GM19438 (cell line): ENCODE measurements around the gene GBP6.
A peak's percentile ranks its signal among the peaks of the same experiment; 100 is the strongest.
"Not testable (repeated sequence)": the region's sequence is repeated elsewhere in the genome, so short reads cannot be mapped to it uniquely, and the experiment has no call there.

Source experiments
- ATAC-seq: cut with Tn5 transposase; IDR thresholded peaks from one replicate; pipeline ENCODE4 v1.9.1; 2021; ENCODE audit warnings: low read depth; ENCODE audit not compliant: unreplicated experiment

The GBP6 gene

GRCh38 chr1:89363638-89364536 is at the start of gene GBP6:
Gene GBP6 (plus strand): TSS chr1:89364059. CDS start chr1:89368552, 4,493 bp downstream.
- ATAC-seq, result no peak

DNA sequence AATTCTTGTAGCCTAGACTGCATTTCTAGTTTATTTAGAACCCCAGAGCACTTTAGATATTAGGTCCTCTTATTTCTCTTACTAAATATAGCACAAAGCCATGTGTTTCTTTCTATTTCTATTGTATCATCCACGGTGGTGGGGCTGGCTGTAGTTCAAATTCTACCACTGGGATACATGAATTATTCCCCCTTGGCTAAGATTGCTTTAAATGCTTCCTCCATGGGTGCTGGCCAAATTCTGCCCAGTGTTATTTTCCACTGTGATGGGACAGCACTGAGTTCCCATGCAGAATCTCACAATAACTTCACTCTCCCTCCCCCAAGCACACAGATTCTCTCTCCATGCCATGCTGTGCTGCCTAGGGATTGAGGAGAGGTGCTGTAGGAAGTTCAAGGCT is 41.5 kb upstream of the GBP6 start:
- no peak for ATAC-seq

GRCh38 chr1:89331890-89332289 is 32.0 kb upstream of the GBP6 start:
- no peak for ATAC-seq

DNA sequence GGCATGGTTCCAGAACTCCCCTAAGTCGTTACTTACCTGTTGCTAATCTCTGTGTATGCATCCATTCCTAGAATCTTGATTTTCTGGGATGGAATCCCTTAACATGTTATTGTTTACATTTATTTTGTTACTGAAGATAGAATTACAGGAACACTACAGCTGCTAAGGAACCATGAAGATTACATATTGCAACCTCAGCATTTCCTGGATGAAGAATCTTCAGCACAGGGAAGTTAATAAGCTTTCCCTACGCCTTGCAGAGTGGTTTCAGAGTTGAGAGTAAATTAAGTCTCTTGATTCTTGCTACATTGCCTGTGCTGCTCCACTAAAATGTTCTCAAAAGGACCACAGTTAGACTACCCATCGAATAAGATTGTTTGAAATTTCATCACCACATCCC is 31.4 kb upstream of the GBP6 start:
- no peak for ATAC-seq

DNA sequence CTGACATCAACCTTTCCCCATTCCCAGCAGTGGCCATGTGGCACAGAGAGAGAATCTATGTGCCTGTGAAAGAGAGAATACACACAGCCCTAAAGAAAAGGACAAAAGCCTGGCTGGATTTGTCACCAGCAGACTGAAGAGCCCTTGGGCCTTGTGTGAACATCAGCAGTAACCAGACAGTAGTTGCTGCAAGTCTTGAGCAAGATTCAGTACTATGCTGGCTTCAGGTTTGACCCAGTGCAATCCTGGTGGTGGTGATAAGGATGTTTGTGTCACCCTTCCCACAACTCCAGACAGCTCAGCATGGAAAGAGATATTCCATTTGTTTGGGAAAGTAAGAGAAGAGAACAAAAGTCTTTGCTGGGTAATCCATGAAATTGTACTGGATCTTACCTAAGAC is 28.4 kb upstream of the GBP6 start:
- no peak for ATAC-seq

DNA sequence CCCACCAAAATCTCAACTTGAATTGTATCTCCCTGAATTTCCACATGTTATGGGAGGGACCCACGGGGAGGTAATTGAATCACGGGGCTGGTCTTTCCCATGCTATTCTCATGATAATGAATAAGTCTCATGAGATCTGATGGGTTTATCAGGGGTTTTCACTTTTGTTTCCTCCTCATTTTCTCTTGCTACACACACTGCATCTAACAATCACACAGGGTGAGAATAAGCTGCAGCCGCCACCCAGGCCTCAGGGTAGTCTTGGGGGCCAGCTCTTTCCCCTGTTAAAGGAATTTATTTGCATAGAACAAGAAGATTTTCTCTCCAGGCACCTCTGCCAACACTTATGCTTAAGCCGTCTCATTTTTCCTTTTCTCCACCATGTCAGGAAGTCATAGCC is 26.0 kb upstream of the GBP6 start:
- no peak for ATAC-seq

- no peak for ATAC-seq
Observed at GRCh38 chr1:89339039-89339438, 24.8 kb upstream of the GBP6 start.

DNA sequence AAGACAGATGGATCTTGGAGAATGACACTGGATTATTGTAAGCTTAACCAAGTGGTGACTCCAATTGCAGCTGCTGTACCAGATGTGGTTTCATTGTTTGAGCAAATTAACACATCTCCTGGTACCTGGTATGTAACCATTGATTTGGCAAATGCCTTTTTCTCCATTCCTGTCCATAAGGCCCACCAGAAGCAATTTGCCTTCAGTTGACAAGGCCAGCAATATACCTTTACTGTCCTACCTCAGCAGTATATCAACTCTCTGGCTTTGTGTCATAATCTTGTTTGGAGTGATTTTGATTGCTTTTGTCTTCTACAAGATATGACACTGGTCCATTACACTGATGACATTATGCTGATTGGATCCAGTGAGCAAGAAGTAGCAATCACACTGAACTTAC is 18.4 kb upstream of the GBP6 start:
- not testable (repeated sequence) for ATAC-seq

DNA sequence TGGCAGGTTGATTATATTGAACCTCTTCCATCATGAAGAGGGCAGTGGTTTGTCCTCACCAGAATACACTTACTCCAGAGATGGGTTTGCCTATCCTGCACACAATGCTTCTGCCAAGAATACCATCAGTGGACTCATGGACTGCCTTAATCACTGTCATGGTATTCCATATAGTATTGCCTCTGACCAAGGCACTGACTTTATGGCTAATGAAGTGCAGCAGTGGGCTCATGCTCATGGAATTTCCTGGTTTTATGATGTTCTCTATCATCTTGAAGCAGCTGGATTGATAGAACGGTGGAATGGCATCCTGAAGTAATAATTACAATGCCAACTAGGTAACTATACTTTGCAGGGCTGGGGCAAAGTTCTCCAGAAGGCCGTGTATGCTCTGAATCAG is 16.6 kb upstream of the GBP6 start:
- ATAC-seq, result no peak

DNA sequence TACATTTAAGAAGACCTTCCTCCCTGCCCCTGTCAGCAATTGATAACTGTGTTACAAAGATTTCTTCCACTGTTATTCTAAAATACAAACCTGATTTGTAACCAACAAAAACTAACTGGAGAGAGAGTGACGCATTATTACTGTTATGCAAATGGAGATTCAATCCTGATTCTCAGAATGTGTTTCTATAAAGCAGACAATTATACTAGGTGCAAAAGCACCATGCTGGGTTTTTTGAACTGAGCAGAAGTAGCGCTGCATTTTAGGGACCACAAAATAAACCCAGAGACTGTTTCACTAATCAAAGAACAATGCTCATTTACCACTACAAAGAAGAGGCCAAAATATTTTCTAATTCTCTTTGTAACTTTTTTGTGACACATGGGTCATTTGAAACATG is 13.6 kb upstream of the GBP6 start:
- peak; percentile 84 for ATAC-seq

- no peak for ATAC-seq
Observed at GRCh38 chr1:89351597-89352311, 12.1 kb upstream of the GBP6 start.

DNA sequence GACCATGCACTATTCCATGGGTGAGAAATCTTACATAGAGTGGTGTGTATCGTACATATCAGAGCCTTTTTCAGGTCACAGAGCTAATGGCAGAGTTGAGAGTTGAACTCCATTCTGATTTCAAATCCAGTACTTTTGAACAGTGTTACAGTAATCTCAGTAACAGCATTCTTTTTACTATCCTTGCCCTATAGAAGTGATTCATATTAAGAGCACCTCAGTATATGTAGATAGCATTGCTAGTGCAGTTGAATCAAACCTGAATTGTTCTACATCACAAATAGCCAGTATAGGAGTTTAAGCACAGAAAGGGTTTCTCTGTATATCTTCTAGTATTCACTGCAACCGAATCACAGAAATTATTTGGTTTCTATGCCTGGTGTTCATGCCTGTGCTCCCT is 11.4 kb upstream of the GBP6 start:
- no peak for ATAC-seq

- no peak for ATAC-seq
Observed at GRCh38 chr1:89354205-89354604, 9.7 kb upstream of the GBP6 start.

DNA sequence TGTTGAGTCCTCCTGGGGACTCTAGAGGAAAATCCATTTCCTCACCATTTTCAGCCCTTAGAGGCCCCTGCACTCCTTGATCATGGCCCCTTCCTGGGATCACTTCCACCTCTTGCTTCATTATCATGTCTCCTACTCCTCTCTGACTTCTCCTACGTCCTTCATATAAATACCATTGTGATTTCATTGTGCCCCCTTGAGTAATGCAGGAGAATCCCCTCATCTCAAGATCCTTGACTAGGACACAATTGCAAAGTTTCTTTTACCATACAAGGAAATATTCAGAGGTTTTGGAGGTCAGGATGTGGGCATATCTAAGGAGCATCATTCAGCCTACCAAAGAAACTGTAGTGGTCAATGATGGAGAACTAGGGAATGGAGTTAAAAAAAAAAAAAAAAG is 8.8 kb upstream of the GBP6 start:
- no peak for ATAC-seq

- no peak for ATAC-seq
Observed at GRCh38 chr1:89356658-89357400, 7.0 kb upstream of the GBP6 start.

- peak; percentile 67 for ATAC-seq
Observed at GRCh38 chr1:89358287-89358893, 5.5 kb upstream of the GBP6 start.

GRCh38 chr1:89360716-89361115 is 3.1 kb upstream of the GBP6 start:
- no peak for ATAC-seq

- no peak for ATAC-seq
Observed at GRCh38 chr1:89361681-89362080, 2.2 kb upstream of the GBP6 start.

- ATAC-seq, result peak; percentile 94
Observed at GRCh38 chr1:89363196-89363595, 663 bp upstream of the GBP6 start.

DNA sequence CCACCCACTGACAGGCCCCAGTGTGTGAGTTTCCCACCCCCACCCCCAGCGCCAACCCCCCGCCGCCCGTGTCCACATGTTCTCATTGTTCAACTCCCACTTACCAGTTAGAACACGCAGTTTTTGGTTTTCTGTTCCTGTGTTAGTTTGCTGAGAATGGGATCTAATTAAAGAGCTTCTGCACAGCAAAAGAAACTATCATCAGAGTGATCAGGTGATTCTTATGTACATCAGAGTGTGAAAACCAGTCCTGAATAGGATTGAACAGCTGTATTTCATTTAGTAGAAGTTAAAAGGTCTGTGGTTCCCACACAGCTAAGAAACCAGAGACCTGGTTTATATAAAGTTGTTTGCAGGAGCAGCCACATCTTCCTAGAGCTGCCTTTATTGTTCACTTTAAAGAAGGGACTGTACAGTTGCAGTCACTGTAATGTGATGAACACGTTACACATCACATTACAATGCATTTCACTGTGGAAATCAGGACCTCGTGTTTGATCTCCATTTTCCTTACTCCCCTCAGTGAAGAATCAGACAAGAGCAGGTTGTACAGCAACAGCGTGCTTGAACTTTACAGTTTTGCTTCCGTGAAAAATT is 1.2 kb downstream of the GBP6 start:
- ATAC-seq, result no peak
